HG03520 (cell line): ENCODE measurements around the gene C1orf21.

ENCODE experiments used
- ATAC-seq: cut with Tn5 transposase; IDR thresholded peaks from one replicate; pipeline ENCODE4 v1.9.1; 2021; ENCODE audit warnings: mild to moderate bottlenecking, moderate library complexity; ENCODE audit not compliant: unreplicated experiment

C1orf21 gene

DNA sequence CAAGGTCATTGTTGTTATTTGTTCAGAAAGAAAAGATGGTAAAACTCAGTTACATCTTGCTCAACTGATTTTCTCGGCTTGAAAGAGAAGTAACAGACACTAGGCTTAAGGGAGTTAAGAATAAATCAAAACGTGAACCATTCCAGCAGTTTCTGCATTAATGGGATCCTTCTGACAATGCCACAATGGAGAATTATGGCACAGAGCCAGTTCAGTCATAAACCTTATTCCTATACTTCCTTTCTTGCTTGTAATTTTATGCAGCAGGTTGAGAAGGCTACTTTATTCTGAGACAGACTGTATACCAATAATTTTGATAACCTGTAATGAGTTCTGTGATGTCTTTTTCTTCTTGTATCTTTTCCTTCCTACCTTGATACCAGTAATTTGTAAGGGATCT lies 167.0 kb downstream of the C1orf21 start:
- ATAC-seq: no peak

- ATAC-seq: no peak
Observed at GRCh38 chr1:184555665-184556641, 169.1 kb downstream of the C1orf21 start.

DNA sequence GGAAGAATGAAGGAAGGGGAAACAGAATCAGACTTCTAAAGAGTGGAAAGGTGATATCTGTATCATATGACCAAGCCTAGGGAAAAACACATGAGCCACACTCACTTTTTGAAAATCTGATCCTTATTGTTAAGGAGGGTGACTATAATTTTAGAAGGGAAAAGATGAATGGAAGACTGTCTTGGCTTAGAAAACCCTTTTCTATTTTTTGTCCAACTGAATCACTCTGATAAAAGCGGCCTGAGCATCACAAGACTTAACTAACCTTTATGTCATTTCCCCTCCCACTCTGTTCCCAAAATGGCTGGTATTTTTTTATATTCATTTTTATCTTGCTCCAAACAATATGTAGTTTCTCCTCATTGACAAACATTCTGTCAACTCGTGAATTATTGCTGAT lies 169.8 kb downstream of the C1orf21 start:
- ATAC-seq: no peak

DNA sequence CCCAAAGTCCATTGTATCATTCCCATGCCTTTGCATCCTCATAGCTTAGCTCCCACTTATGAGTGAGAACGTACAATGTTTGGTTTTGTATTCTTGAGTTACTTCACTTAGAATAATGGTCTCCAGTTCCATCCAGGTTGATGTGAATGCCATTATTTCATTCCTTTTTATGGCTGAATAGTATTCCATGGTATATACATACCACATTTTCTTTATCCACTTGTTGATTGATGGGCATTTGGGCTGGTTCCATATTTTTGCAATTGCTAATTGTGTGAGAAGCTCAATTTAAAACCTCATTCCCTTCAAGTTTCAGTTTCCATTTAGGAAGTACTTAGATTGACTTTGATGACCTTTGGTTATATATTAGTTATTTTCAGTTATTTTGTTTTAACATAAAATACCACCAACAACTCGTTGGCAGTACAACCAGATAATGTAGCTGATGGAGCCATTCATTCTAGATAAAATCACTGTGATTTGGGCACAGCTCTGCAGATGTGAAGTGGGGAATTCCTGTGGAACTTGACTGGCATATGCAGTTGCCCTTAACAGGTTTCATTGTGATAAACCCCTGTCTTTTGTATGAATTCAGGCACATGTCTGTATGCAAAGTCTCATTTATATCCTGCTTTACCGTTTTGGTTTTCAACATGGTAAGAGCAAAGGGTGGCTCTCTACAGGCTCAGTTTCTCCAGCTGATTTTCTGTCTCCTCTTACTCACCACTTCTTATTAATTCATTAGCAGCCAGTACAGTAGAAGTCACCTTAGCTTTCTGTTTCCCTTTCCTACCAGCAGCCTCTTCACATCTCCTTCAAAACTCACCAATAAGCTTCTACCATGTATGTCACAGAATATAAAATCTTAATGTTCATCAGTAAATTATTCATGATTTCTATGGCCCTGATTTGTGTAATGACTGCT lies 170.9 kb downstream of the C1orf21 start:
- no peak for ATAC-seq

DNA sequence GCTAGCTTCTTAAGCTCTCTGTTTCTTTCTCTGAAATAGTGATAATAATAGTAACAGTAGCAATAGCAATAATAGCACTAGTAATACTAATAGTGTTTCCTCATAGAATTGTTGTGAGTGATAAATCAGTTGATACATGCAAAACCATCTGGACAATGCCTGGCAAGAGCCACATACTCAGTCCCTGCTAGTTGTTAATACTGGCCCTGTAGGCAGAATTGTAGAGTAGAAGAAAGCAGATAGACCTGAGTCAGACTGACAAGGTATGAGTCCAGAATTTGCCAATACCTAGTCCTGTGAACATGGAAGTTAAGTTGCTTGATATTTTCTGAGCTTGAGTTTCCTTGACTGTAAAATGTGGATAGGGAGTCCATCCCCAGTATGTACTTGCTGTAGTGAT lies 171.9 kb downstream of the C1orf21 start:
- ATAC-seq: no peak

GRCh38 chr1:184559117-184559713 lies 172.4 kb downstream of the C1orf21 start:
- no peak for ATAC-seq

DNA sequence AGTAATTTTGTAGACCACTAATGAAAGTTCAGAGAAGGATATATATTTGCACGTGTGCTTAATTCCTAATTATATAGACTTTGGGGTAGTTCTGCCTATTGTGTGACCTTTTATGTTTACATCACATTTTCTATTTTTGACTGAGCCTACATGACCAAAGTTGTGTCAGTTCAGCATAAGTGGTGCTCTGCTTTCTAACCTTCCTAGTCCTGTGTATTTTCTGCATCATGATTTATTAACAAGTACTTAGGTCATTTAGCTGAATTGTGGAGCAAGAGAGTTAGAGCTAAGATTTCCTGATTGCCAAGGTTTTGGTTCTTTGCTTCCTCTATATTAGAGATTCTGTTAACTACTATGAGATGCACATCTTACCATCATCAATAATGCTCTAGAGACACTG lies 176.0 kb downstream of the C1orf21 start:
- no peak for ATAC-seq

- ATAC-seq: no peak
Observed at GRCh38 chr1:184563308-184563707, 176.5 kb downstream of the C1orf21 start.

- no peak for ATAC-seq
Observed at GRCh38 chr1:184567009-184567408, 180.2 kb downstream of the C1orf21 start.

DNA sequence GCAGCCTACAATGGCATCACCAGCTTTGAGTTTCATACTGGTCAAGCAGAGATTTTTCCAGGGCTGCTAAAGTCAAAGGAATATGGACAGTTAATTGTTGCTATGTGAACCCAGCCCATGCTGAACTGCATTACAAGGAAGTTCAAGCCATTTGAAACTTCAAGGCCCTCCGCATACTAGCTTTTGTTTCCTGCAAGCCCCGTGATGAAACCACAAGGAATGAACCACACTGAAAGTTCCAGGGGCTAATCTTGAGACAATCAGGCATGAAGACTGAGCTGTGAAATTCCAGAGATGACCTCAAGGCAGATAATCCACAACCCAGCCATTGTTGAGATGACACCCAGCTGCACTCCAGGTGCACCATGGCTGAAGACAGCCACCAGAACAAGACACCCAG lies 180.8 kb downstream of the C1orf21 start:
- no peak for ATAC-seq

DNA sequence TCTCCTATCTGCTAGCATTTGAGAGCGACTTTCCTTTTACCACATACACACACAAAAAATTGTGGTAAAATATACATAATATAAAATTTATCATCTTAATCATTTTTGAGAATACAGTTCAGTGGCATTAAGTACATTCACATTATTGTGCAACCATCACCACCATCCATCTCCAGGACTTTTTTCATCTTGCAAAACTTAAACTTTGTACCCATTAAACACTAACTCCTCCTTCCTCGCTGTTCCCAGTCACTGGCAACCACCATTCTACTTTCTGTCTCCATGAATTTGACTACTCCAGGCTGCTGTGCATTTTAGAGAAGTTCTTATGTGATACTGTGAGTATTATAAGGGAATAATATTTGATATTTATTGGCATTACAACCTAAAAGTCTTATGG lies 181.3 kb downstream of the C1orf21 start:
- ATAC-seq: no peak

- ATAC-seq: no peak
Observed at GRCh38 chr1:184569106-184569505, 182.3 kb downstream of the C1orf21 start.

DNA sequence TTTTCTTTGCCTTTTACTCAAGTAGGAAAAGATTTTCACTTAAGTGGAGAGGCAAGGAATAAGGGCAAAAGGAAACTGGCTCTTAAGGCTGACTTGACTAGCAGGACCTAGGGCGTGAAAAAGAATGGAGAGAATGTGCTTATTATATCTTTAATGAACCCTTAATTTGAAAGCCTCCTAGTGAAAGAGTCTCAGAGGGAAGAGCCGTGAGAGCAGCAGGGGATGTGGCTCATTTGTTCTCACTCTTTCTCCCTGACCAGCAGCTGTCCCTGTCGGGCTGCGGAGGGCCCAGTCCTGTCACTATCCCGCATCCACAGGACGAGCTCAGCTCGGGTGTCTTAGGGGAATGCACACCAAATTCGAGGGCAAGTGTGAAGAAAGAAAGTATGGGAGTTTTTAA lies 187.8 kb downstream of the C1orf21 start:
- ATAC-seq: no peak

DNA sequence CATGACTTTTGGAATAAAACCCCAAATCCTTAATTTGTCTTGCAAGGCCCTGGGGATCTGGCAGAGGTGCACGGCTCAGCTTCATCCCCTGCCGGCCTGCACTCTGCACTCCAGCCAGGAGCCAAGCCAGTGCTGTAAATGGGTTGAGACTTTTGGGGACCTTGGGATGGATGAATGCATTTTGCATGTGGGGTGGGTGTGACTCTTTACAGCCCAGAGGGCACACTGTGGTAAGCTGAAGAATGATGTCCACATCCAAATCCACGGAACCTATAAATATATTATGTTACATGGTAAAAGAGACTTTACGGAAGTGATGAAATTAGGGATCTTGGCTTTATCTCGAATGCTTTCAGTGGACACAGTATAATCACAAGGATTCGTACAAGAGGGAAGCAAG lies 190.0 kb downstream of the C1orf21 start:
- no peak for ATAC-seq

DNA sequence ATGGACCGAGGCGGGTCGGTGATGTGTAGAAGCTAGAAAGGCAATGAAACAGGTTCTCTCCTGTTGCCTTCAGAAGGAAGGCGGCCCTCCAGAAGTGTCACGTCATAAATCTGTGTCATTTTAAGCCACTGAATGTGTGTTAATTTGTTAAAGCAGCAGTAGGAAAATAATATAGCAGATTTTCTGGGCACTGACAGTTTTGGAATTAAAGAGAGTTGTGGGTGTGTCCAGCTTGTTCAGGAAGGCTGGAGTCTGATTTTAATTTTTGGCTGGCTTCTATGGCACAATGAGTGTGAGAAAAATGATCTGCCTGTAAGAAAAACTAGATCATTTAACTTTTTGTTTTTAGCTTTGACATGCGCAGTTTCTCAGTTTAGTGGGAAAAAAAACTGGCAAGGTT lies 190.5 kb downstream of the C1orf21 start:
- ATAC-seq: no peak

DNA sequence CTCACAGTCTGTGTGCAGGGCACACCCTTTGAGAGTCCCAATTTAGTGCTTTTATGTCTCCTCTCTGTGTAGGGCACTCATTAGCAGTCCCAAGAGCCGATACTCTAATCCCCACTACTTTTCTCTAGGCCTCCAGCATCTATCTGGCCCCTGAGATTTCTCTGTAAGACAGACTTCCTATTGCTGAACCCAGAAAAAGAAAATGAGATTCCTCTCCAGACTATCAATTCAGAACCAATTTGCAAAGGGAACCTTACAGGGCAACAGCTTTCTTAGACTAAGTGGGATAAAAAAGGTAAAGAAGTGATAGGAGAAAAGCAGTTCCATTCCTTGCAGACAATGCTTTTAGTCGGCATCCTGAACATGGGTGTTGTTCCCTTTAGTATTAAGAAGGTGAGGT lies 195.6 kb downstream of the C1orf21 start:
- no peak for ATAC-seq

GRCh38 chr1:184583849-184584248 lies 197.0 kb downstream of the C1orf21 start:
- ATAC-seq: no peak

GRCh38 chr1:184588701-184589100 lies 201.9 kb downstream of the C1orf21 start:
- ATAC-seq: no peak

- no peak for ATAC-seq
Observed at GRCh38 chr1:184590163-184590750, 203.4 kb downstream of the C1orf21 start.

DNA sequence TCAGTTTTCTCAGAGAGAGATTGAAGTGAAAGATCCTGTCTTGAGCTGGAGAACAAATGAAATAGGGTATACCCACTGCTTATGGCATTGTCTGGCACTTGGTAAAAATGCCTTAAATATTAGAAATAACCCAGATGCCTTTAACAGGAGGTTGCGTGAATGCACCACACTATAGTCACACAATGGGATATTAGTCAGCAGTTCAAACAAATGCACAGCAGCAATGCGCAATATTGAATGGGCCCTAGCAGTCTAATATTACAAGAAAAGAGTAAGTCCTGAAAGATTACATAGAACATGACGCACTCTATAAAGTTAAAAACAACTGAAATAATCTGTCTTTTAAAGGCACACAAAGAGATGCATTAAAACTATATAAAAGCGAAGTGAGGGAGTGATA lies 206.8 kb downstream of the C1orf21 start:
- ATAC-seq: no peak

- no peak for ATAC-seq
Observed at GRCh38 chr1:184595596-184595995, 208.8 kb downstream of the C1orf21 start.
